ENCODE results near the gene G3BP1. TPM values are rescaled to one million over a fixed set of nuclear protein-coding genes. Genes with fewer than 3 reads are reported as not detected.

The G3BP1 gene
- total RNA-seq, 1 donor from 2014 or later = 125 TPM

GRCh38 chr5:151745071-151745705 lies 26.6 kb upstream of the G3BP1 start:
- DNase-seq = peak; percentile 61
- peak; percentile 60 for ATAC-seq
- intact Hi-C loops (cut with micrococcal nuclease) = loop anchor here (10.0 kb wide), 1 partner anchor 300 kb away; the partner anchor contains the start of gene SLC36A1

- DNase-seq (no peak), ATAC-seq (no peak)
- intact Hi-C loops (cut with micrococcal nuclease) = no loop called here
These were observed 21.6 kb upstream of the G3BP1 start for GRCh38 chr5:151750121-151750520.

GRCh38 chr5:151751091-151751490 lies 20.7 kb upstream of the G3BP1 start:
- no peak for DNase-seq
- no peak for ATAC-seq
- intact Hi-C loops (cut with micrococcal nuclease) = no loop called here

- DNase-seq = no peak
- intact Hi-C loops (cut with micrococcal nuclease) = no loop called here
- no peak for ATAC-seq
These were observed 20.2 kb upstream of the G3BP1 start for GRCh38 chr5:151751593-151751992.

GRCh38 chr5:151755383-151755782 lies 16.4 kb upstream of the G3BP1 start:
- no peak for DNase-seq
- no peak for ATAC-seq
- intact Hi-C loops (cut with micrococcal nuclease) = no loop called here

GRCh38 chr5:151757233-151758140 lies 14.3 kb upstream of the G3BP1 start:
- intact Hi-C loops (cut with micrococcal nuclease) = no loop called here

GRCh38 chr5:151758141-151758429 lies 13.7 kb upstream of the G3BP1 start:
- DNase-seq (no peak), ATAC-seq (peak; percentile 55)
- intact Hi-C loops (cut with micrococcal nuclease) = no loop called here

More at GRCh38 chr5:151757233-151758140, 14.3 kb upstream of the G3BP1 start:
- ATAC-seq (peak; percentile 2), DNase-seq (no peak)

GRCh38 chr5:151758430-151759241 lies 13.1 kb upstream of the G3BP1 start, which contains the start of gene ATOX1:
TSS of gene ATOX1 (minus strand) at chr5:151758631. CDS start at chr5:151758551, 80 bp downstream.
- ATAC-seq (peak; percentile 99), DNase-seq (peak; percentile 96)
- intact Hi-C loops (cut with micrococcal nuclease) = no loop called here

GRCh38 chr5:151764801-151765200 lies 7.0 kb upstream of the G3BP1 start:
- intact Hi-C loops (cut with micrococcal nuclease) = no loop called here
- ATAC-seq = no peak
- DNase-seq = no peak

GRCh38 chr5:151766975-151767374 lies 4.8 kb upstream of the G3BP1 start:
- DNase-seq (no peak), ATAC-seq (no peak)
- intact Hi-C loops (cut with micrococcal nuclease) = no loop called here

- ATAC-seq (peak; percentile 44), DNase-seq (peak; percentile 86)
- intact Hi-C loops (cut with micrococcal nuclease) = no loop called here
These were observed 1.1 kb upstream of the G3BP1 start for GRCh38 chr5:151770383-151771258.

GRCh38 chr5:151772029-151772845 lies 483 bp downstream of the G3BP1 start:
- intact Hi-C loops (cut with micrococcal nuclease) = no loop called here
- DNase-seq = peak; percentile 59
- ATAC-seq = peak; percentile 17

GRCh38 chr5:151772846-151773561 lies 1.2 kb downstream of the G3BP1 start:
- intact Hi-C loops (cut with micrococcal nuclease) = no loop called here
- no peak for ATAC-seq
- no peak for DNase-seq

- no peak for DNase-seq
- intact Hi-C loops (cut with micrococcal nuclease) = no loop called here
- ATAC-seq = no peak
These were observed 2.2 kb downstream of the G3BP1 start for GRCh38 chr5:151773951-151774350.

GRCh38 chr5:151775025-151775606 lies 3.4 kb downstream of the G3BP1 start:
- DNase-seq (no peak), ATAC-seq (no peak)
- intact Hi-C loops (cut with micrococcal nuclease) = no loop called here

- intact Hi-C loops (cut with micrococcal nuclease) = no loop called here
- ATAC-seq (peak; percentile 30), DNase-seq (no peak)
These were observed 7.9 kb downstream of the G3BP1 start for GRCh38 chr5:151779531-151780125.

- ATAC-seq (no peak), DNase-seq (no peak)
- intact Hi-C loops (cut with micrococcal nuclease) = no loop called here
These were observed 8.6 kb downstream of the G3BP1 start for GRCh38 chr5:151780348-151780747.
